T-cell (primary cell): ENCODE results near the gene SPATS2. TPM values are rescaled to one million over a fixed set of nuclear protein-coding genes. Genes with fewer than 3 reads are reported as not detected.

Experiments used
- ATAC-seq, 4 experiments: fragments of 200-7000 bp in 3 of 4; fragments of 150-1000 bp in 1 of 4; cut with Tn5 transposase; replicated peaks in 1 of 4; 1 replicate in 3 of 4; 2 replicates in 1 of 4; pipeline ENCODE4 v1.10.0; 2021; ENCODE audit warnings: moderate library complexity in 3 of 4, mild to moderate bottlenecking in 2 of 4, moderate number of reproducible peaks in 1 of 4
- CTCF ChIA-PET, 2 donors: fragments of 300-600 bp; sonication (Branson Sonifier 250); formaldehyde crosslinking; loops; one replicate each; lab custom pipeline; 2022; ENCODE audit warnings: antibody characterized with exemption in 2 of 2; lab: Charles Lee
- POLR2A ChIA-PET, 2 donors: fragments of 300-600 bp; sonication (Branson Sonifier 250); formaldehyde crosslinking; loops; one replicate each; lab custom pipeline; 2022; ENCODE audit warnings: antibody characterized with exemption in 2 of 2; lab: Charles Lee
- DNase-seq, 35 experiments: peaks; one replicate each; pipeline versions ENCODE4 v3.0.0 to v3.0.0-alpha.2; 2013 to 2023
- H3K27ac ChIP-seq: one replicate; pipeline ENCODE4 v1.5.1; 2013; ENCODE audit warnings: low read length
- H3K27me3 ChIP-seq, 2 experiments: replicated peaks in 1 of 2; 1 replicate in 1 of 2; 2 replicates in 1 of 2; pipeline versions ENCODE4 v1.6.1 to v1.7.0; 2013; ENCODE audit warnings: low read length in 1 of 2, mixed read lengths in 1 of 2; ENCODE audit not compliant: control insufficient read depth in 2 of 2, insufficient read depth in 2 of 2; ENCODE audit errors: extremely low read depth in 1 of 2
- H3K36me3 ChIP-seq, 2 donors: 1 replicate in 1 of 2; 2 replicates in 1 of 2; pipeline versions ENCODE4 v1.6.1 to v1.7.0; 2013; ENCODE audit warnings: low read length in 1 of 2; ENCODE audit not compliant: control insufficient read depth in 2 of 2, insufficient read depth in 1 of 2; ENCODE audit errors: extremely low read depth in 1 of 2
- H3K4me1 ChIP-seq, 2 experiments: 1 replicate in 1 of 2; 2 replicates in 1 of 2; pipeline versions ENCODE4 v1.6.1 to v1.7.0; 2013; ENCODE audit warnings: low read length in 2 of 2, mixed read lengths in 1 of 2; ENCODE audit not compliant: insufficient read depth in 2 of 2, control insufficient read depth in 1 of 2; ENCODE audit errors: extremely low read depth in 1 of 2
- H3K4me3 ChIP-seq, 2 donors: 1 replicate in 1 of 2; 2 replicates in 1 of 2; pipeline versions ENCODE4 v1.5.1 to v1.7.0; 2013; ENCODE audit warnings: mild to moderate bottlenecking in 2 of 2, low read length in 1 of 2, moderate library complexity in 1 of 2; ENCODE audit not compliant: control insufficient read depth in 1 of 2; ENCODE audit errors: extremely low read depth in 1 of 2
- H3K9me3 ChIP-seq: 2 replicates; pipeline ENCODE4 v1.7.0; 2013
- H3K27ac Mint-ChIP-seq, 2 donors: one replicate each; pipeline ENCODE4 v1.8.0; 2020 to 2021; ENCODE audit warnings: mild to moderate bottlenecking in 2 of 2, mixed read lengths in 2 of 2
- H3K27me3 Mint-ChIP-seq, 2 donors: one replicate each; pipeline ENCODE4 v1.8.0; 2021 to 2022; ENCODE audit warnings: mixed read lengths in 2 of 2
- H3K36me3 Mint-ChIP-seq: one replicate; pipeline ENCODE4 v1.8.0; 2021; ENCODE audit warnings: mixed read lengths
- H3K4me1 Mint-ChIP-seq, 3 donors: one replicate each; pipeline ENCODE4 v1.8.0; 2020 to 2022; ENCODE audit warnings: mixed read lengths in 3 of 3, mild to moderate bottlenecking in 1 of 3
- H3K4me3 Mint-ChIP-seq, 3 donors: one replicate each; pipeline ENCODE4 v1.8.0; 2020 to 2022; ENCODE audit warnings: mild to moderate bottlenecking in 3 of 3, mixed read lengths in 3 of 3, moderate library complexity in 3 of 3
- H3K9me3 Mint-ChIP-seq, 3 donors: one replicate each; pipeline ENCODE4 v1.8.0; 2020 to 2022; ENCODE audit warnings: mixed read lengths in 3 of 3
- WGBS: methylation state at CpG from one replicate; pipeline ENCODE4 v1.1.5; 2013; ENCODE audit warnings: missing lambda C conversion rate; ENCODE audit not compliant: insufficient coverage; 5-methylcytosine and 5-hydroxymethylcytosine counted together
- total RNA-seq, 35 experiments: library from RNA in 6 of 35; stranded (reverse) in 6 of 35; fragments of 120-200 nt in 1 of 35; gene quantifications; one replicate each; pipeline versions ENCODE4 v1.2.1 to v1.2.4 and lab custom pipeline; 2013 to 2026

SPATS2 gene
- total RNA-seq, 5 donors from 2014 or later (not counting 1 experiment from before 2014, with no cell fraction given), result 5.4 to 11.4 (median 7.4) TPM

DNA sequence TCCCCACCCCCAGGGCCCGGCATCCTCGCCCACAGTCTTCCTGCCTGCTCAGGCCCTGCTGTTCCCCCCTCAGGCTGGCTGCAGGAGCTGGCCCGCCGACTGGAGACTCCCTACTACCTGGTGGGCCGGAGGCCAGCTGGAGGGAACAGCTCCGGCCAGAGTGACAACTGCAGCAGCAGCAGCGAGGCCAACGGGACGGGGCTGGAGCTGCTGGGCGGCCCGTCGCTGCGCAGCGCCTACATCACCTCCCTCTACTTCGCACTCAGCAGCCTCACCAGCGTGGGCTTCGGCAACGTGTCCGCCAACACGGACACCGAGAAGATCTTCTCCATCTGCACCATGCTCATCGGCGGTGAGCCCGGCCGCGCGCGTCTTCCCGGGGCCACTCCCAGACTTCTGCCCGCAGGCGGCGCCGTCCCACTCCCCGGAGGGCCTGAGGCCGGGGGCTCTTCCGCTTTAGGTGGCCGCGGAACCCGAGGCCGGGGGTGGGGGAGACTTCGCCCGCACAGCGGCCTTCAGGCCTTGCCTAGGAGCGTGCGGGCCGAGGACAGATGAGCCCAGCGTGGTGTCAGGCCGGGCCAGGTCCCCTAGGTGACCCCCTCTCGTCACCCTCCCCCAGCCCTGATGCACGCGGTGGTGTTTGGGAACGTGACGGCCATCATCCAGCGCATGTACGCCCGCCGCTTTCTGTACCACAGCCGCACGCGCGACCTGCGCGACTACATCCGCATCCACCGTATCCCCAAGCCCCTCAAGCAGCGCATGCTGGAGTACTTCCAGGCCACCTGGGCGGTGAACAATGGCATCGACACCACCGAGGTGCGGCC, 181.8 kb downstream of the SPATS2 start:
- peak in 12 of 35 experiments; percentile 19 to 52 (median 32) for DNase-seq
- ATAC-seq, result peak; percentile 52 to 64 (median 58)
- WGBS, result 27% methylated on average over 63 of the region's 70 CpGs
- POLR2A ChIA-PET, result no interaction called here
- H3K36me3 Mint-ChIP-seq, result no peaks in the 10 kb centered on the region
- Histone ChIP-seq H3K4me3 (peak overlapping the region; percentile 39 to 64), H3K36me3 (no peaks in the 10 kb centered on the region), H3K4me1 (peaks cover 2 to 21% of the 10 kb centered on the region in 2 experiments), H3K27me3 (peaks cover 0 to 57% of the 10 kb centered on the region in 2 experiments), H3K9me3 (no peaks in the 10 kb centered on the region), H3K27ac (no peak overlapping the region)
- peak overlapping the region; percentile 57 to 79 for H3K27ac Mint-ChIP-seq
- H3K9me3 Mint-ChIP-seq, result no peaks in the 10 kb centered on the region
- peak overlapping the region; percentile 74 to 76 (median 75) for H3K4me3 Mint-ChIP-seq
- H3K27me3 Mint-ChIP-seq, result peaks cover 0 to 30% of the 10 kb centered on the region in 2 donors
- H3K4me1 Mint-ChIP-seq, result peaks cover 7 to 15% (median 9%) of the 10 kb centered on the region in 3 donors
- CTCF ChIA-PET, result interaction anchor here in 1 of 2 donors (0.5 to 0.6 kb wide), 2 partner anchors 211 to 402 kb away, joined by 3 to 4 read pairs; no protein-coding TSS in a partner anchor

DNA sequence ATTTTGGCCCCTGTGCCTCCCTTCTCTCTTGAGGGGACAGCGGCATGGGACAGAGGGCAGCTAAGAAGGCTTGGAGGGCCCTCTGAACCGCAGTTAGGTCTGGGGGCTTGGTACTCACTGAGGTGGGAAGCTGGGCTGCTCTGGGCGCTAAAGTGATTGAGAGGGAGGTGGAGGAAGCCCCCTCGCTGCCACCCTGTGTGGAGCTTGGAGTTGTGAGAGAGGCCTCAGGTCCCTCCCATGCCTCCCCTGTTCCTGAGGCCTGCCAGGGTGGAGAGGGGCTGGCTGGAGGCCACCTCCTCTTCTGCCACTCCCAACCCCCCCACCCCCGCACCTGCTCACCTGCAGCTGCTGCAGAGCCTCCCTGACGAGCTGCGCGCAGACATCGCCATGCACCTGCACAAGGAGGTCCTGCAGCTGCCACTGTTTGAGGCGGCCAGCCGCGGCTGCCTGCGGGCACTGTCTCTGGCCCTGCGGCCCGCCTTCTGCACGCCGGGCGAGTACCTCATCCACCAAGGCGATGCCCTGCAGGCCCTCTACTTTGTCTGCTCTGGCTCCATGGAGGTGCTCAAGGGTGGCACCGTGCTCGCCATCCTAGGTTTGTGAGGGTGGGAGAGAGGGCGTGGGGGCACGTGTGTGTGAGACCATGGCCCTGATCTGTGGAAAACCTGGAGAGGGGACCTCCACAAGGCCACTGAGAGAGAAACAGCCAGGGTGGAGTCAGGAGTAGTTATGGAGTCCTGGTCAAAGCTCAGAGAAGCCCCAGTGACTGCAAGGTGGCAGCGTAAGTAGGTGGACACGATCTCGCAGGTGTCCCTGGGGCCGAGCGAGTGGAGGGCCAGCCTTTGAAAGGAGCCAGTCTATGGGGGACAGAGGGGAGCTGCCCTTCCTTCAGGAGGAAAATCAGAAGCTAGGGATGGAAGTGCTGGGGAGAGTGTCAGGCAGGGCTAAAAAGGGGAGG, 182.8 kb downstream of the SPATS2 start:
- Mint-ChIP-seq H3K4me1 (peaks cover 7 to 10% (median 9%) of the 10 kb centered on the region in 3 donors), H3K27me3 (peaks cover 0 to 30% of the 10 kb centered on the region in 2 donors), H3K27ac (peak overlapping the region in 1 of 2 donors; percentile 39), H3K4me3 (peak overlapping the region; percentile 47 to 76 (median 74)), H3K9me3 (no peaks in the 10 kb centered on the region), H3K36me3 (no peaks in the 10 kb centered on the region)
- CTCF ChIA-PET, result interaction anchor here (0.5 to 1.2 kb wide), 3 partner anchors 15 to 403 kb away, joined by 3 to 4 read pairs (median 4); no protein-coding TSS in a partner anchor
- ATAC-seq (no peak), DNase-seq (no peak)
- WGBS, result 97% methylated on average over 20 of the region's 28 CpGs
- H3K36me3 ChIP-seq, result no peaks in the 10 kb centered on the region
- POLR2A ChIA-PET, result interaction anchor here in 1 of 2 donors (0.6 kb wide), 1 partner anchor 11 kb away, joined by 10 read pairs; the partner anchor contains the start of gene KCNH3
- no peaks in the 10 kb centered on the region for H3K9me3 ChIP-seq
- no peak overlapping the region for H3K27ac ChIP-seq
- H3K4me1 ChIP-seq, result peaks cover 2 to 21% of the 10 kb centered on the region in 2 experiments
- peak overlapping the region in 1 of 2 donors; percentile 39 for H3K4me3 ChIP-seq
- peaks cover 0 to 57% of the 10 kb centered on the region in 2 experiments for H3K27me3 ChIP-seq

DNA sequence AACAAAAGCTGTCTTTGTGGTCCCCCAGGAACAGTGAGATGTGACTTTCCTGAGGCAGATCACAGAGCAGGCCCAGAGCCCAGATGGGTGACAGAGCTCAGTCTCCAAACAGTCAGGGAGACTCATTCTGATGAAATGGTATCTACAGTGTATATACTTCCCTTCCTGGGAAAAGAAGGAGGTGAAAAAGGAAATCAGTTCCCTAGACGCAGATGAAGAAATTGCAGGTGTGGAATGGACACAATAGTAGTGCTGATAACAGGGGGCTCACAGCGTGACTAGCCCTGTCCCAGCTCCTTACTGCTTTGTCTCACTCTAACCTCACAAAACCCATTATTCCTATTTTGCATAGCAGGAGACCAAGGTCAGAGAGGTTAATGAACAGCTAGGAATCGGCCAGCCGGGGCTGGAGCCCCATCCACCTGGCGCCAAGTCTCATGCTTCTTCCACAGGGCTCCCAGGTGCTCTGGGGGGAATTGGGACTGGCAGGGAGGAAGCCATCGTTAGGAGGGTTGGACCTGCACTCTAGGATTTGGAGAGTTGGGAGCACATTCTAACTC, 183.5 kb downstream of the SPATS2 start:
- no peaks in the 10 kb centered on the region for H3K9me3 Mint-ChIP-seq
- ChIA-PET CTCF (interaction anchor here in 1 of 2 donors (1.2 kb wide), 1 partner anchor 14 kb away, joined by 4 read pairs; no protein-coding TSS in a partner anchor), POLR2A (no interaction called here)
- no peak overlapping the region for H3K27ac Mint-ChIP-seq
- H3K4me1 Mint-ChIP-seq, result peaks cover 7 to 9% (median 7%) of the 10 kb centered on the region in 3 donors
- H3K27ac ChIP-seq, result no peak overlapping the region
- H3K27me3 Mint-ChIP-seq, result peaks cover 0 to 30% of the 10 kb centered on the region in 2 donors
- peaks cover 0 to under 1% of the 10 kb centered on the region in 2 donors for H3K36me3 ChIP-seq
- DNase-seq, result no peak
- no peak for ATAC-seq
- H3K4me3 Mint-ChIP-seq, result peak overlapping the region in 1 of 3 donors; percentile 21
- H3K36me3 Mint-ChIP-seq, result no peaks in the 10 kb centered on the region
- peaks cover 0 to 54% of the 10 kb centered on the region in 2 experiments for H3K27me3 ChIP-seq
- H3K9me3 ChIP-seq, result no peaks in the 10 kb centered on the region
- H3K4me3 ChIP-seq, result no peak overlapping the region
- H3K4me1 ChIP-seq, result peaks cover 2 to 21% of the 10 kb centered on the region in 2 experiments
- 100% methylated on average over 3 of the region's 6 CpGs for WGBS

DNA sequence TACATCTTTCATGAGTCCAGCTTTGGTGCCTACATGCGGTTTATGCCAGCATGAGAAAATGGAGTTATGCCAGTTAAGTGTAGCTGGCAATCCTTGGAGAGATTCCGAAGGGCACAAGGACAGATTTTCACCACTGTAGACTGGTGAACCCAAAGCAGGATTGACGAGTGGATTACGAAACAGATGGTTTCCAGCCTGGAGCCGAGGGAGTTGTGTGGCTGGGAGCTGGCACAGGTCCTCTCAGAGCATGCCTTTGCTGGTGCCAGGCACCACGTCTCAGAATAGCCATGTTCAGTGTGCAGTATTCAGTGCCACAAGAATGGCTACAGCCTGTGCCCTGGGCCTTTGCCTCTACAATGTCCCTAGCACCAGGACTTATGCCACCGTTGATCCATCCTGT, 184.8 kb downstream of the SPATS2 start:
- DNase-seq (no peak), ATAC-seq (no peak)
- Histone ChIP-seq H3K9me3 (no peaks in the 10 kb centered on the region), H3K4me1 (peaks cover 2 to 21% of the 10 kb centered on the region in 2 experiments), H3K4me3 (no peak overlapping the region), H3K36me3 (peaks cover 0 to 7% of the 10 kb centered on the region in 2 donors), H3K27ac (no peak overlapping the region), H3K27me3 (peaks cover 0 to 44% of the 10 kb centered on the region in 2 experiments)
- Mint-ChIP-seq H3K27me3 (peaks cover 0 to 22% of the 10 kb centered on the region in 2 donors), H3K4me1 (peaks cover 7 to 12% (median 10%) of the 10 kb centered on the region in 3 donors), H3K4me3 (no peak overlapping the region), H3K27ac (no peak overlapping the region), H3K9me3 (no peaks in the 10 kb centered on the region), H3K36me3 (no peaks in the 10 kb centered on the region)
- 85% methylated on average over 7 of the region's 7 CpGs for WGBS
- CTCF ChIA-PET, result interaction anchor here in 1 of 2 donors (1.2 kb wide), 1 partner anchor 31 kb away, joined by 3 read pairs; no protein-coding TSS in a partner anchor
- POLR2A ChIA-PET, result no interaction called here

DNA sequence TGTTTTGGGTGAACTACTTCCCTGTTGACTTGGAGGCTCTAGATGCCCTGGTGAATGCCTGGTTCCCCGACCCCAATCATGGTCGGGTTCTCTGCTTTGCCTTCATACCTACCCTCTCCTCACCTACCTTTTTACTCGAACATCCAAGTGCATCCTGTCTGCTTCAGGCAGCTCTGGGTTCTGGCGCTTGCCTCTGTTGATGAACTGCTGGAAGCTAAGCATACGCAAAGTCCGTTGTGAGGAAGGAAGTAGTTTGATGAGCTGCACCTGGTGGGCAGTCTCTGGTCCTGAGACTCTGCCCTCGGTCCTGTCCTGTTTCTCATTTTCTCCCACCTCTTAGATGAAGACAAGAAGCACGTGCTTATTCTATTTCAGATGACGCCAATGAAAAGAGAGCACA, 185.2 kb downstream of the SPATS2 start:
- H3K4me3 Mint-ChIP-seq, result no peak overlapping the region
- Histone ChIP-seq H3K4me3 (no peak overlapping the region), H3K36me3 (peaks cover 0 to 10% of the 10 kb centered on the region in 2 donors), H3K4me1 (peaks cover 2 to 21% of the 10 kb centered on the region in 2 experiments), H3K27me3 (peaks cover 0 to 41% of the 10 kb centered on the region in 2 experiments), H3K9me3 (no peaks in the 10 kb centered on the region), H3K27ac (no peak overlapping the region)
- ATAC-seq (no peak), DNase-seq (no peak)
- no peaks in the 10 kb centered on the region for H3K9me3 Mint-ChIP-seq
- H3K27ac Mint-ChIP-seq, result no peak overlapping the region
- H3K27me3 Mint-ChIP-seq, result peaks cover 0 to 18% of the 10 kb centered on the region in 2 donors
- no peaks in the 10 kb centered on the region for H3K36me3 Mint-ChIP-seq
- WGBS, result no CpG with 5 or more reads among the region's 9 CpGs
- POLR2A ChIA-PET, result no interaction called here
- peaks cover 7 to 12% (median 10%) of the 10 kb centered on the region in 3 donors for H3K4me1 Mint-ChIP-seq
- CTCF ChIA-PET, result interaction anchor here (0.5 to 1.2 kb wide), 4 partner anchors 28 to 266 kb away, joined by 3 to 4 read pairs (median 3); no protein-coding TSS in a partner anchor
